ENCODE measurements around the gene NDUFB4.
A peak's percentile ranks its signal among the peaks of the same experiment; 100 is the strongest.

- TF ChIP-seq CTCF (IDR thresholded peaks at IDR 0.05) = peak in 6 of 12 donors; percentile 3 to 15 (median 6)
- no peak for TF ChIP-seq POLR2A (IDR thresholded peaks at IDR 0.05)
Measured at GRCh38 chr3:120559242-120560061, 36.7 kb upstream of the NDUFB4 start.
